Posterior vena cava (tissue), 2 donors: Measurements from ENCODE around the gene SPAG16. TPM values are rescaled to one million over a fixed set of nuclear protein-coding genes. Genes with fewer than 3 reads are reported as not detected.

Experiments
- DNase-seq: peaks from one replicate; pipeline ENCODE4 v3.0.0-alpha.2; 2020; ENCODE audit warnings: low spot score
- intact Hi-C, 2 donors: fragments of 100-400 bp; cut with DNase I; formaldehyde crosslinking; loops; one replicate each; pipeline versions ENCODE4 v1.14.1 to v1.14.2; 2022 to 2023
- total RNA-seq, 2 donors: library from RNA; stranded (reverse); fragmentation: NEBNext Ultra II Directional; extraction: Animal tissue kit (Norgen Biotek cat#: 25700); gene quantifications; one replicate each; pipeline ENCODE4 v1.2.1, GENCODE V29; 2021
- donor health status: DM: yes; HTN: yes; CAD: no.
- donor health status: DM: yes; HTN: yes; CAD: no.

The SPAG16 gene
- total RNA-seq, 2 donors from 2014 or later: 23.0 to 28.8 TPM

GRCh38 chr2:213476641-213477040 is 192.4 kb downstream of the SPAG16 start:
- intact Hi-C loops: no loop called here
- DNase-seq: no peak

DNA sequence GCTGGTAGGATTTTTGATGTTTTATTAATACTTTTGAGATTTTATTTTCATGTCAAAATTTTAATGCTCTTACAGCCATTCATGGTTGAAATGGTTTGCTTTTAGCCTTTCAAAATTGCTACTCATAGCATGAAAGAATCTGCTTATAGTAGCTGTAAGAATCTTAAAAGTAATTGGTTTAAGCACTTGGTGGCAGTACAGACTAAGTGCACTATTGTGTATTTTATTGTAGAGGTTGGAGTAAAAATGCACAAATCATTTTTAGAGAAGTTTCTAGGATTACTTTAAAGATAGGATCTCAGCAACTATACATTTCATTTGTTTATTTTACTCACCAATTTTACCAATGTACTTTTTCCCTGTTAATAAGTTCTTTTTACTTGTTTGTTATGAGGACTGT is 205.8 kb downstream of the SPAG16 start:
- no peak for DNase-seq
- intact Hi-C loops: no loop called here

- intact Hi-C loops: no loop called here
- DNase-seq: no peak
These were observed 207.1 kb downstream of the SPAG16 start for GRCh38 chr2:213491376-213491775.

- intact Hi-C loops: no loop called here
- no peak for DNase-seq
These were observed 212.0 kb downstream of the SPAG16 start for GRCh38 chr2:213496226-213496625.

GRCh38 chr2:213500881-213501280 is 216.6 kb downstream of the SPAG16 start:
- DNase-seq: no peak
- intact Hi-C loops: no loop called here

DNA sequence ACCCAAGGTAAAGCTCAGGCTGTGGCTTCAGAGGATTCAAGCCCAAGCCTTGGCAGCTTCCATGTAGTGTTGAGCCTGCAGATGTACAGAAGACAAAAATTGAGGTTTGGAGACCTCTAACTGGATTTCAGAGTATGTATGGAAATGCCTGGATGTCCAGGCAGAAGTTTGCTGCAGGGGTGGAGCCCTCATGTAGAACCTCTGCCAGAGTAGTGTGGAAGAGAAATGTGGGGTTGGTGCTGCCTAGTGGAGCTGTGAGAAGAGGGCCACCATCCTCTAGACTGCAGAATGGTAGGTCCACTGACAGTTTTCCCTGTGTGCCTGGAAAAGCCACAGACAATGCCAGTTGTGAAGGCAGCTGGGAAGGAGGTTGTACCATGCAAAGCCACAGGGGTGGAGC is 239.9 kb downstream of the SPAG16 start:
- intact Hi-C loops: no loop called here
- no peak for DNase-seq

DNA sequence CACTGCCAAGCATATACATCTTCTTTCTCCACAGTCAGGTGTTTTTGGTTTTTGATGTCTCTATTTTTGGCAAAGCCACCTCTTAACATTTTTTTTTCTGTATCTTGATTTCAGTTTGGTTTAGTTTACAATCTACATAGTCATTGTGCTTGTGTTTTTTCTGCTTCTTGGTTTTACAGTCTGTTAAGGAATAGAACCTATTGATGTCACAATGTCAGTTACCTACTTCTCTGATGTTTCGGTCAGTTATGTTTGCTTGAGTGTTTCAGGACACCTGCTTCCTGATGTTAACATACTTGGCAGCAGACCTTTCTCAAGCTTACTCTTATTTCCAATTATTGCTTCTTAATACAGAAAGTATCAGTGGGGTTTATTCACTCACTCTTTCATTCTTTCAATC is 253.3 kb downstream of the SPAG16 start:
- intact Hi-C loops: no loop called here
- no peak for DNase-seq

GRCh38 chr2:213544940-213545339 is 260.7 kb downstream of the SPAG16 start:
- DNase-seq: no peak
- intact Hi-C loops: no loop called here

- intact Hi-C loops: no loop called here
These were observed 261.2 kb downstream of the SPAG16 start for GRCh38 chr2:213545481-213545880.

DNA sequence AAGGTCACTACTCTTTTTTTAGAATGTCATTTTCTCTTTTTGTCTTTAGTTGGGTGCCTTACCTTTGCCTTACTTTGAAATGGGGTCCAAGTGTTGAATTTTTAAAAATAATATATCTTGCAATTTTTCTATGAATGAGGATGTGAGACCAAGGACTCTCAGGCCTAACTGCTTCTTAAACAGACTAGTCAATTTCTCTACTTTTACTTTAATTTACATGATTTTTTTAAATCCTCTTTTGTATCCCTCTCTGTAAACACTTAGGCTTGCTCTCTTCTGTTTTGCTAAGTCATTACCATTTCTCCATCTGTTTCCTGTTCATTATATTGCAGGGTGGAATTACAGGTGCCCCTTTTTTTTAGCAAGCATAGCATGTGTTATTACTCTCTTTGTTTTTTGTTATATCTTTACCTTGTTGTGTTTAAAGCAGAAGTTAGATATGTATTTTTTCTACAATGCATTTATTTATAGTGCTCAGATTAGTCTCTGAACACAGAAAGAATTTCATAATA is 261.8 kb downstream of the SPAG16 start:
- no peak for DNase-seq
- intact Hi-C loops: no loop called here

More at GRCh38 chr2:213545481-213545880, 261.2 kb downstream of the SPAG16 start:
- DNase-seq: no peak

- no peak for DNase-seq
- intact Hi-C loops: no loop called here
These were observed 267.3 kb downstream of the SPAG16 start for GRCh38 chr2:213551526-213551925.

DNA sequence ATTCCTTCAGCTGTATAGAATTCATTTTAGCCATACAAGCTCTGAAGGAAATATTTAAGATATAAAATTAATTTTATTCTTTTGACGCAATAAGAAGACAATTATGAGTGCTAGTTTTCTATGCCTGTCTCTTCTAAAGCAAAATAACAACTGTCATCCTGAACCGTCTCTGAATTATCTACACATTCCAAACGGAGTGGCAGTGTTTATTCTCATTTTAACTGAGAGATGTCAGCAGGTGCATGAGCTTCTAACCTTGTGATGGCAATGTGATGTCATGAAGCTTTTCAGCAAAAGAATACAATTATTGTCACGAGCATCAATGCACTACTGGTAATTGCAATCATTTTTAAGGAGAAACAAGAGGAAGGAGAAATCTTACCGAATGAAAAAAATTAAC is 274.8 kb downstream of the SPAG16 start:
- DNase-seq: no peak
- intact Hi-C loops: no loop called here

DNA sequence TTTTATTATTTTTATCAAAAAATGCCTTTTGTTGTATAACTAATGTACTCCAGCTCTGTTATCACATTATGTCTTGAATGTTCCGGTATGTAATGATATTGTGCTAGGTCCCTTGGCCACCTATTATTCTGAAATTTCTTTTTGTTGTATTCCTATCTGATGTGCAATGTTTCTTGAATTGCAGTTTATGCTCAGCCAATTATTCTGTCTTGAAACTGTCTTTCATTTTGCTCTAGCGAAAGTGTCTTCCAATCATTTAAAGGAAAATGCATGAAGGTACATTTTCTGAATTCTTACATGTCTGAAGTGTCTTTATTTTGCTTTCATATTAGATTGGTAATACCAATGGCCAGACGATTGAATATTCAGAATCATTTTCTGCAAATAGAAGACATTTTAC is 277.5 kb downstream of the SPAG16 start:
- intact Hi-C loops: no loop called here
- no peak for DNase-seq

DNA sequence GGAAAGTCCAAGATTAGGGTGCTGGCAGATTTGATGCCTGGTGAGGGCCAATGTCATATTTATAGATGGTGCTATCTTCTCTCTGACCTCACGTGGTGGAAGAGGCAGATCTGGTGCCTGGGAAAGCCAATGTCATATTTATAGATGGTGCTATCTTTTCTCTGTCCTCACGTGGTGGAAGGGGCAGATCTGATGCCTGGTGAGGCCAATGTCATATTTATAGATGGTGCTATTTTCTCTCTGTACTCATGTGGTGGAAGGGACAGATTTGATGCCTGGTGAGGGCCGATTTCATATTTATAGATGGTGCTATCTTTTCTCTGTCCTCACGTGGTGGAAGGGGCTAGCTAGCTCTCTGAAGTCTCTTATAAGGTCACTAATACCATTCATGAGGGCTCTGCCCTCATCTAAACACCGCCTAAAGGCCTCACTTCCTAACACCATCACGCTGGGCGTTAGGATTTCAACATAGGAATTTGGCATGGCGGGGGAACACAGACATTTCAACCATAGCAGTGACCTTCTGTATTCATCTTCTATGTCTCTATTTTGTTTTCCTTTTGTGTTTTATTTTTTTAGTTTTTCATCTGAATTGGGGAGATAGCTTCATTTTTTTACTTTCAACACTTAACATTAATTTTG is 278.4 kb downstream of the SPAG16 start:
- intact Hi-C loops: no loop called here
- no peak for DNase-seq

GRCh38 chr2:213566846-213567245 is 282.6 kb downstream of the SPAG16 start:
- no peak for DNase-seq
- intact Hi-C loops: no loop called here

DNA sequence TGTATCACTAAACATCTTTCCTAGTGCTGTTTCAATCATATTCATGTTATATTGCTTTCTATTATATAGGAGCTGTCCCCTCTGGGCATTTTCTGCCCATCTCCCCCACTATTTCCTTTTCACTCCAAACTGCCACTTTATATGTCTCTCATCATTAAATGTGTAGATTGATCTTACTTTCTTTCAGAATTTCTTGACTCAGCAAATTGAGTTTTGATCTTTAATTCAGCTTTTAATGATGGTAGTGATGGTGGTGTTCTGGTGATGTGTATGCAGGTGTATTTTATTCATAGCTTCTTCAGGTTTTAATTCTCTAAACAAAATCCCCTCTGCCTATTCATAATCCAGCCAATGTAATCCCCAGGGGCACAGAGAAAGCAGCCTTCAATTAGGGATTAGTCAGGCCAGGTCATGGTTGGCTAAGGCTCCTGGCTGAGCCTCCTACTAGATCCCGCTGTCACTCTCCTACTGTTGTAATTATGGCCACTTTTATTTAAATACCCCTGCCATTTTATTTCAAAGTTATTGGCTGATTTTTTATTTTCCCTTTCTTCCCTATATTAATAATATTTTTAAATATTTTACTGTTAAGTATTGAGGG is 325.4 kb downstream of the SPAG16 start:
- intact Hi-C loops: no loop called here
- no peak for DNase-seq

- intact Hi-C loops: no loop called here
- DNase-seq: no peak
These were observed 342.9 kb downstream of the SPAG16 start for GRCh38 chr2:213627054-213627710.

DNA sequence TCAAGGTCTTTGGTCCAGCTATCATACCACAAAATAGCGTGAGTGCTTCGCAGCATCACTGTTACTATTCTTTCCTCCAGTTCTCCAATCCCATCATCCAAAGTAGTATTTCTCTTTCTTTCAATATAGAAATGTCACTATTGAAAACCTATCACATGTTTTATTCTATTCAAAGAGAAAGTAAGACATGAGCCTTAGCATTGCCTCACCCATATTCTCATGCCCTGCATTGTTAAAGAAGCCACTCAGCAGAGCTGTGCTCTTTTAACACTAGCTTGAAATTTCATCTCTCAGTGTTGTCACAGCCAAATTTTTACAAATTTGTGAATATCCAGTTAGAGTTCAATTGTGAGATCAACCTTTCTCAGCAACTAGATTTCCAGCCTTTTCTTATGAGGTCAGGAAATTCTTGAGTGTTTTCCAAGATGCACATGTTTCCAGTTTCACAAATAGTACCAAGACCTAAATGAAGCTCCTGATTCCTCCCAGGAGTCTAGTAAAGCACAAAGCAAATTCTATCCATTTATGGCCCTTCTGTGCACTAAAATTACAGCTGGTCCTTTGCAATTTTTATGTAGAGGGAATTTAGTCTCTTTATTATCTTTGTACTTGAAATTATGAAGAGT is 343.7 kb downstream of the SPAG16 start:
- no peak for DNase-seq

GRCh38 chr2:213640738-213641425 is 356.6 kb downstream of the SPAG16 start:
- no peak for DNase-seq
- intact Hi-C loops: no loop called here

More for the DNA sequence above, 343.7 kb downstream of the SPAG16 start:
- intact Hi-C loops: no loop called here

GRCh38 chr2:213644926-213645325 is 360.7 kb downstream of the SPAG16 start:
- intact Hi-C loops: no loop called here
- DNase-seq: no peak
